Measurements from ENCODE around the gene LYL1. TPM values are rescaled to one million over a fixed set of nuclear protein-coding genes. Genes with fewer than 3 reads are reported as not detected.

The LYL1 gene
- polyA plus RNA-seq, 4 donors, result 4.4 to 8.1 (median 5.9) TPM

DNA sequence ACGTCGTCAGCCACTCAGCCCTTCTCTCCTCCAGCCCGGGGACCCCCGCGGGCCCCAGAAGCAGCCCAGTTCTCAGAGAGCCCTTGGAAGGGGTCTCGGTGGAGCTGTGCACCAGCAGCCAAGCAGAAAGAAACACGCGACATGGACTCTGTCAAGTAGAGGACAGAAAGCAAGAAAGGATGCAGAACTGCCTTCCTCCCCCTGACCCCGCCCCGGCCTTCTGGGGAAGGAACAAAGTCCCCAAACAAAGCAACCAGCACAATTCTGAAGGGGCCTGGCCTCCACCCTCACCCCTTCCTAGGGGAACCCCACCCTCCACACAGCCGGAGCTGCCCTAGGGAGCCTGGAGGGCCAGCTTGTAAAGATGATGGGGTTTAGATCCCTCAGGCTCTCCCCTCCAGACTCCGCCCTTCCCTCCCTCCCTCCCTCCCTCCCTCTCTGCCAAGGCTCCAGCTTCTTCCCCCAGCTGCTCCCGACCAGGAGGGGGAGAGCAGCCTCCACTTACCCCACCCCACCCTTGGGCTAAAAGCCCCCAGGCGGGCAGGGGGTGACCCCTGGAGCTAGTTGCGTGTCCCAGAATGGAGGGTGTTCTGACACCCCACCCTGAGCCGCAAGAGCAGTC is 7.8 kb downstream of the LYL1 start:
- DNase-seq (ENCODE audit: low read depth in 4 of 4, low spot score in 2 of 4), result no peak

DNA sequence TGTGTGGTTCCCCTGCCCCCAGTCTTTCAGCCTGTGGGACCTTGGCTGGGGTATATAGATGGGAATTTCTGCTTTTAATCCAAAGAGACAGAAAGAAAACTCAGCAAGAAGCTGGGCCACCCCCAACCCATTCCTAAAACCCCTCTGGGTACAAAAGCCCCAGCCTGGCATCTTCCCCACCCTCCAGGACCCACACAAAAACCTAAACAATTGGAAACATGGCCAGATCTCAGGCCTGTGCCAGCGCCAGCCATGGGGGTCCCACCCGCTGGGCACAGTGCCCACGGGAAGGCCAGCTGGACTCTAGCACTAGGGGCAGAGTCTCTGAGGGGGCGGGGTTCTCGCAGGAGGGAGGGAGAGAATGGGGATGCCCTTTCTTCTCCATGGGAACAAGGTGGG is 8.6 kb downstream of the LYL1 start:
- DNase-seq (ENCODE audit: low read depth in 4 of 4, low spot score in 2 of 4), result no peak

DNA sequence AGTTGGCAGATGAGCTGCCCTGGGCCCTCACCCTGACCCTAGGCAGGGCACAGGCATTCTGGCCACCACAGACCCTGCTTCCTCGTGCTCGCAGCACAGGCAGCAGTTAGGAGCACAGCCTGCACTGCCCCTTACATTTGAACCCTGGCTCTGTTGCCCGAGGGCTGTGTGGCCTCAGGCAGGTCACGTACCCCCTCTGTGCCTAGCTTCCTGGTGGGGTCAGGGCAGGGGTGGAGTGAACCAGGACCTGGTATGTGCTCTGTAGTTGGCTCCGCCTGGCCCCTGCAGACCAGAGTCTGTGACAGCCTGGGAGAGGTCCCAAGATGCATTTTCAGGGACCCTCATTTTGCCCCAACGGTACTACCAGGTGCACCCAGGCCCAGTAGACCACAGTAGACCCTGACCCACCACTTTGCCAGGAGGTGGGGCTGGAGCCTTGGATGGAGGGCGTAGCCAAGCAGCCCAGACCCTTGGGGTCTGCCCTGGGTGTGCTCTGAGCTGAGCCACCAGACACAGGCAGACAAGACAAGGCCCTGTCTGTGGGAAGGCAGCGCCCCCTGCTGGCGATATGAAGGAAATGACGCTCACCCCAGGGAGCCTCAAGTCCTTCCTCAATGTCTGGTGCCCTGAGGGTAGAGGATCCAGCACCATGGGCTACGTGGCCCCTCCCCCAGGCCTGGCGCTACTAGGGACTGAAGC is 9.1 kb downstream of the LYL1 start:
- no peak for DNase-seq (ENCODE audit: low read depth in 4 of 4, low spot score in 2 of 4)

DNA sequence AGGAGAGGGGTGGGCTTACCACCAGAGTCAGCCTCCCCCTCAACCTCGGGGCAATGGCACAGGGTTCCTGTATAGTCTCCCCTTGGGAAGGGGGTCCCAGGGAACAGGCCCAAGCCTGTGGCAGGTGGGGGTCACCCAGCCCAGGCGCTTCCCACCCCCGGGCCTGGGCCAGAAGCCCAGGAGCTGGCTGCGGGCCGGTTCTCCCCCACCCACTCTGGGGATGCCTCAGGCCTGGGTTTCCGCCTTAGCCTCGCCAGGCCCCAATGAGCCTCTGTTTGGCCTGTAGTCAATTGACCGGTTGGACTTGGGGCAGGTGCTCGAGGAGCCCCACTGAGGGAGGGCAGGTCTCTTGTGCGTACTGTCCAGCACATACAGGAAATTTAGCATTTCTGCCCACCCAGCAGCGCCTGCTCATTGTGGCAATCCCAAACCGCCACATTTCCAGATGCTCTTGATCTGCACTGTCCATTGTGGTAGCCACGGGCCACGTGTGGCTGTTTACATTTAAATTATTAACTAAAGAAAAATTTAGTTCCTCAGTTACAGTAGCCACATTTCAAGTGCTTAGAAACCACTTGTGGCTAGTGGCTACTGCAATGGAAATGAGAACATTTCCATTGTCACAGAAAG is 9.9 kb downstream of the LYL1 start:
- no peak for DNase-seq (ENCODE audit: low read depth in 4 of 4, low spot score in 2 of 4)

DNA sequence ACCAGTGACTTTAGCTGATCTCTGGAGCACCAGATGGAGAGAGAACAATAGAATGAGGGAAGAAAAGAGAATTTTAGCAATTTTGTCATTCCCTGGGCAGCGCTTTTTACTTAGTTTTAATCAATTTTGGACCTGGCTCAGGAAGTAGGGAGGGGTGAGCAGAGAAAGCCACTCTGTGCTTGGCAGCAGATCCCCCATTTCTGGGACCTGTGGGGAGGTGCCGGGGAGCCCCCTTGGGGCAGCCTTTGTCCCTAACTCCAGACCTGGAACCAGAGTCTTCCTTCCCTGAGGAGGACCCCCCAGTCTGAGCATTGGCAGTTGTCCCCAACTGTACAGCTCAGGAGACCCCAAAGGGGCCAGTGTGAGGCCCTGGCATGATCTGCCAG is 10.5 kb downstream of the LYL1 start:
- DNase-seq (ENCODE audit: low read depth in 4 of 4, low spot score in 2 of 4), result no peak

DNA sequence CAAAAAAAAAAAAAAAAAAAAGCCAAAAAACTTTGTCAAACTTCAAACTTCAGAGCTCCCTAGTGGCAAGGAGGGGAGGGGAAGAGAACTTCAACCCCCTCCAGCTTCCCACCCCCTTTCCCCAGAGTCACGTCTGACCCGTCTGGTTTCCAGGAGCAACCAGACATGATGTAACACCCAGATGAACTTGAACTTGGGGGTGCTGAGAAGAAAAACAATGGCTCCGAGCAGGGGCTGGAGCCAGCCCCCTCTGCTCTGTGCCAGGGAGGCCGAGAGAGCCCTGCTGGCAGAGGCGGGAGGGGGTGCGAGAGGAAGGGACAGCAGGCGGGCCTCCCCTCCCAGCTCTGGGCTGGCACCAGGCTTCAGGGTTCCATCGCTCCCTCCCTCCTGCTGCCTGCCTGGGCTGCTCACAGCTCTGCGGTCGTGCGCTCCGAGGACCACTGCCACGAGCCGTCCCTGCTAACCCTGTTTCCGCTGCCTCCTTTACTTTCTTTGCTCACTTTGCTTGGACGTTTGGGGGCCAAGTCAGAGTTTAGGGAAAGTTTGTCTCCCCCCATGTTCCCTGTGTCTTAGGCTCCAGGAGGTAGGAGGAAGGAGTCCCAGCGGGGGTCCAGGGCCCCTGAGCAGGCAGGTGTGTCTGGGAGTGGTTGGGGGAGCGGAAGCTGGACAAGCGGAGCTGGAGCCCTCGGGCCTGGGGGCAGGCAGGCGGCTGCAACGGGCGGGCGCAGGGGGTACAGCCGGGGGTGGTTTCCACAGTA is 11.1 kb downstream of the LYL1 start:
- no peak for DNase-seq (ENCODE audit: low read depth in 4 of 4, low spot score in 2 of 4)

DNA sequence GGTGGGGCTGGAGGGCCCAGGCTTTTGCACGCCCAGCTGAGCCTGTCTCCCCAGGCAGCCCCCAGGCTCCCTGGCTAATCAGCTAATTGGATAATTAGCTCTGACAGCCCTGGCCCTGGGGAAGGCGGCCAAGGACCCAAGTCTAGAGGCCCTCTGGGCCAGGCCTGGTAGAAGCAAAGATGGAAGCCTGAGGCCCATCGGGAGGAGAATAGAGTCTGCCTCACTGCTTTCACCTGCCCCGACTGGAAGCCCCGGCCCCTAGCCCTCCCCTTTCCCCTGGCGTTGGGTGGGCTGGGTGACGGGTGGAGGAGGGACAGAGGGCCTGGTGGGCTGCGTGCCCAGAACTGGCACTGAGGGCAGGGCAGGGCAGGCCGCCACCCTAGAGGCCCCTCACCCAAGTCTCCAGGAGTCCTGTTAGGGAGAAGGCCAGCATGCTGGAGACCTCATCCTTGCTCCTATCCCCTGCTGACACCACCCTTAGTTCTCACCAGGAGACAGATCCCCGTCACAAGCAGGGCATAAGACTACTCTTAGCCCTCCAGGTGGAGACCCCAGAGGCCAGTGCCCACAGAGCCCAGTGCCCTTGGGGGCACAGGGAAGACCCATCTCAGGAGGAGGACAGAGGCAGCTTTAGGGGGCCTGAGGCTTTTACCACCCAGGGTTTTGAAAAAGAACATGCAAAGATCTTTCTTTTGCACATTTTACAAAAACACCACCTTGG is 12.0 kb downstream of the LYL1 start:
- no peak for DNase-seq (ENCODE audit: low read depth in 4 of 4, low spot score in 2 of 4)

DNA sequence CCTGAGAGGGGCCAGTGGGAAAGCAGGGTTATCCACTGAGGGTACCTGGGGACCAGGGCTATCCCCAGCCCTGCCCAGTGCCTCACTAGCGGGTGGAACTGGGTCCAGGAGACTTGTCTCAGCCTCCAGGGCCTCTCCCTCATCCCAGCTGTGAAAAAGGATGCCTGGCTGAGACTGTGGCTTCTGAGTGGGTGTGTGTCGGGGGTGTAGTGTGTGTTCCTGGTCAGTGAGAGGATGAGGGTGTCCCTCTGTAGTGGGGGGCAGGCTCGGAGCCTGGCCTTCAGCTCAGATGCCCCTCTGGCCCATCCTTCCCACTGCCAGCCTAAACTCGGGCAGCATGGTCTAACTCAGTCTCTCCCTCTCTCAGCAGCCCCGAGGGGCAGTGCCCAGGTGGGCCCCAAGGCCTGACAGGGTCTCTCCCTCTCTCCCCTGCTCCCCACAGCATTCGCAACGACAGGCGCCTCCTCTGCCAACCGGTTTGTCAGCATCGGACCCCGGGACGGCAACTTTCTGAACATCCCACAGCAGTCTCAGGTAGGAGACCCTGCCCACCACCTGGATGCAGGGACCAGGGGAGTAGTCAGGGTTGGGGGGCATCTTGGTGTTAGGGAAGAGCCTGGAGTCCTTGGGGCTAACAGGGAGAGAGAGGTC is 12.7 kb downstream of the LYL1 start:
- no peak for DNase-seq (ENCODE audit: low read depth in 4 of 4, low spot score in 2 of 4)

DNA sequence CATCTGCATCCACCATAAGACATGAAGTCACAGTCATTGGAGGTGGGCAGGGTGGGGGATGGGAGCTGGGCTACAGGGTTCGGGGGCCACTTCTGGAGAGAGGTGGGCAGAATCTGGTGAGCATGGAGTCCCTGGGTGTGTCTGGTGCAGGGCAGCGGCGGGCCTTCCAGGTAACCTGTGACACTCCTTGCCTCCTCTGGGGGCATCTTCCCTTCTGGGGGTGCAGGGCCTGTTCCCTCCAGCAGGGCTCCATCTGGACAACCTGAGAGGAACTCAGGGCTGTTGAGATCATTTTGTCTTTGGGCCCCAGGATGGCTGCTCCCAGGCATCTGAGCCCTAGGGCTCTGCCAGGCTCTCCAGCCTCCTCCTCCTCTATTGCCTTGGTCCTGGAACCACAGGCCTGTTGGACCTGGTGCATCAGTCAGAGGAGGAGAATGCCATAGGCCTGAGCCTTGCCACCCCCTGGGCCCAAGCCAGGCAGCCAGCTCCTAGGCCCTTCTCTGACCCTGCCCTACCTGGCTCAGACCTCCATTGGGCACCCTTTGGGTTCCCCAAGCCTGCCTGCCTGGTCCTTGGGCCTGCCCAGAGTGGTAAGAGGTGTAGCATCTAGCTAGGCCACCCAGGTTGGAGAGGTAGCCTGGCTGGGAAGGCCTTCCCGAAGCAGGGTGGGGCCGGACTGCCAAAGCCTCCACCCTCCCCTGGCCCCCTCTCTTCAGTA is 13.4 kb downstream of the LYL1 start:
- DNase-seq (ENCODE audit: low read depth in 4 of 4, low spot score in 2 of 4), result no peak

DNA sequence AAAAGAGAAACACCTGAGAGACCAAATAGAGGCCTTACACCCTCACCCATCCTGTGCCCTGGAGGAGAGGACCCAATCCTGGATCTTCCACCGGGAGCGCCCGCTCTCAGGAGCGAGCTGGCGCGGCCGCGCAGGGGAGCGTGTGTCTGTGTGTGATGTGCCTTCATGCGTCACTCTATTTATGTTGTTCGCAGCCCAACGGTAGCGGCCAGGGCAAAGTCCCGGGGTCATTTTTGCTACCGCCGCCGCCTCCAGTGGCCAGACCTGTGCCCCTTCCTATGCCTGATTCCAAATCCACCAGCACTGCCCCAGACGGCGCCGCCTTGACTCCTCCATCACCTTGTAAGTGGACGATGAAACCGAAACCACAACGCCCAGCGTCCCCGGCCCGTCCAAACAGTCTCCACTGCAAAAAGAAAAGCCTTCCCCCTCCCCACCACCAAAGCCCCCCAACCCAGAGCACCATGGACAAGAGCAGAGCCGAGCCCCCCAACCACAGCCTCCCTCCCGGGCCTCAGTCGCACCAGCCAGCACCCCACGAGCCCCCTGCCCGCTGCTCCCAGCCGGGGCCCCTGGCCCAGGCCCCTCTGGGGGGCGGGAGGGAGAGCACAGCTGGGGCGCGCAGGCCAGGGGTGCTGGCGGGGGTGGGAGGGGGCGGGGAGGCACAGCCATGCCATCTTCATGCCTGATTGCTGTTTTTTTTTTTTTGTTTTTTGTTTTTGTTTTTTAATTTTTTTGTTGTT is 14.7 kb downstream of the LYL1 start:
- DNase-seq (ENCODE audit: low read depth in 4 of 4, low spot score in 2 of 4), result no peak

DNA sequence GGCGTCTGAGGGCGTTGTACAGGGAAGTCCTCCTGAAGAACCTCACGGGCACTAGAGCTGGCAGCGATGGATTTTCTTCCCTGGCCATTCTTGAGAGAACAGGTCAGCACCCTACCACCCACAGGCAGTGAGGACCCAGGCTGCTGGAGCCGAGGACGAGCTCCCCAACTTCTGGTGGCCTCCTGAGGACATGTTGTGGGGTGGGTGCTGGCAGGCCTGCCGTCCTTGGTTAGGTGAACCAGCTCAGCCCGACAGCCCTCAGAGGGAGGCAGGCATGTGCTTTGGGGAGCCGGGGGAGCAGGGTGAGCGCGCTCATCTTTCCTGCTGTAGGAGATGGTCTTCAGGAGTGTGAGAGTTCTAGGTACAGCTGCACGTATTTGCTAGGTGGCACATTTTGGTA is 15.4 kb downstream of the LYL1 start:
- no peak for DNase-seq (ENCODE audit: low read depth in 4 of 4, low spot score in 2 of 4)

DNA sequence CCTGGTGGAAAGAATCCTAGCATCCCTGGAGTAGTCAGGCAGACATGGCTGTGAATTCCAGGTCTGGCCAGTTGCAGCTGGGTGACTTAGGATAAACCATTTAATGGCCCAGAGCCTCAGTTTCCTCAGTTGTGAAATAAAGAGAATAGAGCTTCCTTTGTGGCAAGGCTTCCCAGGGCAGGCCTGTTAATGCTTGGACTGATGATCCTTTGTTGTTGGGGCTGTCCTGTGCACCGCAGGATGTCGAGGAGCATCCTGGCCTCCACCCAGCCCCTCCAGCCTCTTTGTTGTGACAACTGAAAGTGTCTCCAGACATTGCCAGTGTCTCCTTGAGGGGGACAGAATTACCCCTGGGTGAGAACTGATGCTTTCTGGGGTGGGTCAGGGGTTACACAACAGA is 16.3 kb downstream of the LYL1 start:
- no peak for DNase-seq (ENCODE audit: low read depth in 4 of 4, low spot score in 2 of 4)

DNA sequence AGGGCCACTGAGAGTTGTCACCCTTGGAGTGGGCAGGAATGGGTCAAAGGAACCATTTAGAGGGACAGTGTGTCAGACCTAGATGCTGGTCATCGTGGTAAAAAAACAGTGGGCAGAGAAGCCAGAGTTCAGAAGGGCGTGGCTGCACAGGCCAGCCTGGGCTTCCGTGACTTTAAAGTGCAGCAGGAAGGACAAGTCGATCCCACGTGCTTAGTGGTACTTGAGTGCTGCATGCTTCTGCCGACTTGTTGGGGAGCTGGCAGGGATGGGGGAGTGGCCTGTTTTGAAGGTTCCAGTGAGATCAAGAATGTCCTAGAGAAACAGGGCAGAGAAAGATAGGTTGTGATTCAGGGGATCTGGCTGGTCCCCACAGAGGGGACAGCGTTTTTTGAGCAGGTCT is 17.0 kb downstream of the LYL1 start:
- no peak for DNase-seq (ENCODE audit: low read depth in 4 of 4, low spot score in 2 of 4)

DNA sequence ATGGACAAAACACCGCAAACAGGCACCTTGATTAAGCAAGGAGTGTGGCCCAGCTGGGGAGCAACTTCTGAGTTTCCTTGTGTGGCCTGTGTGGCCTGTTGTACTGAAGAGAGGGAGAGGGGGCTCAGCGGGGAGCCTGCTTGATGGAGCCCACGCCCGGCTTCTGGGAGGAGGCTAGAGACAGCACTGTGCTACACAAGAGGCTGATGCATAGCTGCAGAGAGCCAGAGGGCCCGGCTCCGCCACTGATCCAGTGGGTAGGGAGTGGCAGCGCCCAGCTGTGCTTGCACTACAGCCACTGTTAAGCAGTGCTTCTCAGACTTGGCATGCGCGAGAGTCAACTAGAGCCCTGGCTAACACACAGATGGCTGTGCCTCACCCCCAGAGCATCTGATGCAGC is 19.0 kb downstream of the LYL1 start:
- no peak for DNase-seq (ENCODE audit: low read depth in 4 of 4, low spot score in 2 of 4)

DNA sequence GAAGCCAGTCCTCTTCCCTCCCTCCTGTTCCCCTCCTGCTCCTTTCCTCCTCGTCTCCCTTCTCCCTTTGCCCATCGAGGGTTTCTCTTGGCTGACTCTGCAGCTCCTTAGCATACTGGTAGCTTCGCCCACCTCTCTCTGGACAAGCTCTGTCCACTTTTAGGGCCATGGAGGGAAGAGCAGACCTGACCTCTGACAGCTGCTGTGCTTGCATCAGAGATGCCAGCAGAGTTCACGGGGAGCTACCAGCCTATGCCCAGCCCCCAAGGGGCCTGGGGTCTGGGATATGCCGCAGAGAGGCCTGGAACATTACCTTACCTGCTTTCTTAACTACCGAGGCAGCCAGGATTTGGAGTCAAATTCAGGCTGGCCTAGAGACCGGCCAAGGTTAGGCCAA is 19.7 kb downstream of the LYL1 start:
- no peak for DNase-seq (ENCODE audit: low read depth in 4 of 4, low spot score in 2 of 4)

DNA sequence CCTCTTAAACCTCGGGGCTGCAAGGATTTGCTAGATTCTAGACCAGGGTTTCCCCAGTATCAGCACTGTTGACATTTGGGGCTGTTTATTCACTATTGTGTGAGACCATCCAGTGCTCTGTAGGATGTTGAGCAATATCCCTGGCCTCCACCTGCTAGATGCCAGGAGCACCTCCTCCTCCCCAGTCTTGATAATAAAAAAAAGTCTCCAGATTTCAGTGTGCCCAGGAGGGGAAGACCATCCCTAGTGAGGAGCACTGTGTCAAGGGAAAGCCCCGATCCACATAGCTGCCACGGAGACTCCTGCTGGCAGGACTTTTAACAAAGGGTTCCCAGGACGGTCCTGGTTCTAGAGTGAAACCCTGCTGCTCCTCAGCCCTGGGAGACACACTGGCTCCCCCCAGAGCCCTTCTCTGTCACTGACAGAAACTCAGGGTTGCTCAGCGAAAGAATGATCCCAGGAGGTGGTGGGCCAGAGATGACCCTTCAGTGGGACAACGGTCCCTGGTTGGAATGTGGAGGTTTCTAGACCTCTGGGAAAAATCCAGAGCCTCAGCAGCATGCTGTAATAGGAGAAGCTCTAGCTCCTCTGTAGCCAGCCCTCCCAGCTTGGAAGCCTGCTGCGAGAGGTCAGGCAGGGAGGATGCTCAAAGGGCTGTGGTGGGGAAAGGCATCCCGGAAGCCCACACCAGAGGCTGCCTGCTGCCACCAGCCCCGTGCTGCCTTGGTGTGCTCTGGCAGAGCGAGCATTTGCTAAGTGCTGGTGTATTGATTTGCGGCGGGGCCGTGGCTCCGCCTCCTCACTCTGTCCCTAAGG is 20.3 kb downstream of the LYL1 start:
- no peak for DNase-seq (ENCODE audit: low read depth in 4 of 4, low spot score in 2 of 4)

DNA sequence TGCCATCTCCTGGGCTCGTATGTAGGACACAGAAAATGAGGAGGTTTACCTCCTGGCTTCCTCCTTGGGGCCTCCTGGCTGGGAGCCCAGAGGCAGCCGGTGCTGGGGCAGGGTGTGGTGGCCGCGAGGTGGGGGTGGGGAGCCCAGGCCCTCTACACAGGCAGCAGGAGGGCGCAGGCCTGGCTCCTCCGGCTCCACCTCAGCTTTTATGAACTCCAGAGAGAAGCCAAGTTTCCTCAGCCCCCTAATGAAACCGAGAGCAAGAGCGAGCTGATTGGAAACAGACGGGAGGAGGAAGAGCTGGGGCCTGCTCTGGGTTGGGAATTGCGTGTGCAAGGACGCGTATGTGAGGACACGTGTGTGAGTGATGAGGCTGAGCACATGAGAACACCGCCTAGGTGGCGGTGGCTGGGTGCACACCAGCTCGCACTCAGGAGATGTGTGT is 23.1 kb downstream of the LYL1 start:
- DNase-seq (ENCODE audit: low read depth in 4 of 4, low spot score in 2 of 4), result no peak

DNA sequence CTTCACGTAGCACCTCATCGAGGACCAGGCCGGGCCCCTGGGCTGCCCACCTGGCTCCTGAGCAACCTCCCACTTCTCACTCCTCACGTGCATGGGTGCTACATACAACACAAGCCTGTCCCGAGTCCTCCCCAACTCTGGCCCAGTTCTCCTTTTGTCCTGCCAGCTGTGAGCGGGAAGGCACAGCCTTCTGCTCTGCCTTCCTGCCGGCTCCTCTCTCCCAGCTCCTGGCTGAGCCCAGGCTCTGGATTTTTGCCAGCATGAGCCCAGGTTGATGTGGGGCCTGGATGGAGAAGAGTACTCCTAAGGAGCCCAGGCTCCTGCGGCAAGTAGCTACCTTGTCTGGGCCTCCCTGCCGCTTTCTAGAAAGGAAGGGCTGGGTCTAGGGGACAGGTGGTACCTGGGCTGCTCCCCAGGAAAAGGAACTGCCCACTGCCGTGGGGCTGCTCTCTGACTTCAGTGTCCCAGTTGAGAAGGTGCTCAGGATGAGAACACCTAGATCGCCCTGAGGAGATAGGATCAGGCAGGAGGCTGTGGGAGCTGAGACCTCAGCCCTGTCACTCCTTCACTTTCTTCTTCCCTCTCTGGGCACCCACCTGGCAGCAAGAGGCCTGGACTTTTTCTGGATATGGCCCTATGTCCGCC is 23.6 kb downstream of the LYL1 start:
- DNase-seq (ENCODE audit: low read depth in 4 of 4, low spot score in 2 of 4), result no peak
